ENCODE measurements around the gene WDR83.

The WDR83 gene

GRCh38 chr19:12703046-12703445 lies 36.4 kb downstream of the WDR83 start:
- DNase-seq, result peak in 1 of 2 donors; percentile 18
- Histone ChIP-seq H2AK5ac (ENCODE audit: low read length) (no peak overlapping the region), H2BK5ac (ENCODE audit: low read depth, low read length, poor library complexity) (no peak overlapping the region), H4K12ac (ENCODE audit: low read depth, low read length) (no peak overlapping the region), H3K79me1 (ENCODE audit: low read length) (no peaks in the 10 kb centered on the region), H2BK120ac (ENCODE audit: insufficient read depth, low read length, poor library complexity) (no peak overlapping the region), H3K79me2 (ENCODE audit: control insufficient read depth, insufficient read depth, low read length, poor library complexity) (no peaks in the 10 kb centered on the region), H2AFZ (ENCODE audit: insufficient read depth, low read length, poor library complexity) (no peak overlapping the region), H3K23ac (ENCODE audit: low read length) (no peak overlapping the region), H3K36me3 (ENCODE audit: control insufficient read depth in 1 of 2, insufficient read depth in 2 of 2, low read length in 2 of 2) (peaks cover 76 to 84% of the 10 kb centered on the region in 2 experiments), H3K14ac (ENCODE audit: low read length) (no peak overlapping the region), H3K27ac (ENCODE audit: low read depth, low read length) (no peak overlapping the region), H3K9me3 (ENCODE audit: insufficient read depth, low read depth, low read length) (no peaks in the 10 kb centered on the region), H2BK12ac (ENCODE audit: low read length) (no peak overlapping the region), H3K4ac (ENCODE audit: low read depth, low read length) (no peak overlapping the region), H3K18ac (ENCODE audit: low read length) (peak overlapping the region; percentile 46), H3K4me1 (ENCODE audit: control insufficient read depth in 1 of 2, insufficient read depth in 2 of 2, low read length in 2 of 2) (no peaks in the 10 kb centered on the region), H3K9ac (ENCODE audit: low read length) (no peak overlapping the region), H3K4me3 (ENCODE audit: low read depth, low read length) (no peak overlapping the region), H3K4me2 (ENCODE audit: low read length) (no peak overlapping the region), H4K91ac (ENCODE audit: low read depth, low read length) (no peak overlapping the region), H4K8ac (ENCODE audit: low read depth, low read length) (no peak overlapping the region), H3K27me3 (ENCODE audit: insufficient read depth, low read length) (no peaks in the 10 kb centered on the region)
- WGBS (ENCODE audit: extremely low coverage, insufficient coverage, insufficient read length), result no CpG with 5 or more reads among the region's 9 CpGs

GRCh38 chr19:12705169-12705568 lies 38.6 kb downstream of the WDR83 start:
- Histone ChIP-seq H4K91ac (ENCODE audit: low read depth, low read length) (no peak overlapping the region), H2AFZ (ENCODE audit: insufficient read depth, low read length, poor library complexity) (no peak overlapping the region), H3K27me3 (ENCODE audit: insufficient read depth, low read length) (no peaks in the 10 kb centered on the region), H3K36me3 (ENCODE audit: control insufficient read depth in 1 of 2, insufficient read depth in 2 of 2, low read length in 2 of 2) (peaks cover 81 to 85% of the 10 kb centered on the region in 2 experiments), H3K9ac (ENCODE audit: low read length) (no peak overlapping the region), H2BK12ac (ENCODE audit: low read length) (no peak overlapping the region), H3K79me1 (ENCODE audit: low read length) (no peaks in the 10 kb centered on the region), H3K4me3 (ENCODE audit: low read depth, low read length) (no peak overlapping the region), H3K79me2 (ENCODE audit: control insufficient read depth, insufficient read depth, low read length, poor library complexity) (no peaks in the 10 kb centered on the region), H3K14ac (ENCODE audit: low read length) (no peak overlapping the region), H3K4ac (ENCODE audit: low read depth, low read length) (no peak overlapping the region), H3K4me1 (ENCODE audit: control insufficient read depth in 1 of 2, insufficient read depth in 2 of 2, low read length in 2 of 2) (no peaks in the 10 kb centered on the region), H2BK5ac (ENCODE audit: low read depth, low read length, poor library complexity) (no peak overlapping the region), H4K8ac (ENCODE audit: low read depth, low read length) (no peak overlapping the region), H3K23ac (ENCODE audit: low read length) (no peak overlapping the region), H4K12ac (ENCODE audit: low read depth, low read length) (no peak overlapping the region), H3K9me3 (ENCODE audit: insufficient read depth, low read depth, low read length) (no peaks in the 10 kb centered on the region), H3K4me2 (ENCODE audit: low read length) (no peak overlapping the region), H3K27ac (ENCODE audit: low read depth, low read length) (no peak overlapping the region), H3K18ac (ENCODE audit: low read length) (no peak overlapping the region), H2BK120ac (ENCODE audit: insufficient read depth, low read length, poor library complexity) (no peak overlapping the region), H2AK5ac (ENCODE audit: low read length) (no peak overlapping the region)
- no CpG with 5 or more reads among the region's 13 CpGs for WGBS (ENCODE audit: extremely low coverage, insufficient coverage, insufficient read length)
- DNase-seq, result no peak

- Histone ChIP-seq H3K4me2 (ENCODE audit: low read length) (no peak overlapping the region), H4K8ac (ENCODE audit: low read depth, low read length) (no peak overlapping the region), H4K12ac (ENCODE audit: low read depth, low read length) (no peak overlapping the region), H2AK5ac (ENCODE audit: low read length) (no peak overlapping the region), H3K14ac (ENCODE audit: low read length) (no peak overlapping the region), H3K9me3 (ENCODE audit: insufficient read depth, low read depth, low read length) (no peaks in the 10 kb centered on the region), H4K91ac (ENCODE audit: low read depth, low read length) (no peak overlapping the region), H3K79me1 (ENCODE audit: low read length) (no peaks in the 10 kb centered on the region), H3K23ac (ENCODE audit: low read length) (no peak overlapping the region), H3K27ac (ENCODE audit: low read depth, low read length) (no peak overlapping the region), H2BK5ac (ENCODE audit: low read depth, low read length, poor library complexity) (no peak overlapping the region), H3K18ac (ENCODE audit: low read length) (no peak overlapping the region), H3K4me1 (ENCODE audit: control insufficient read depth in 1 of 2, insufficient read depth in 2 of 2, low read length in 2 of 2) (no peaks in the 10 kb centered on the region), H3K79me2 (ENCODE audit: control insufficient read depth, insufficient read depth, low read length, poor library complexity) (no peaks in the 10 kb centered on the region), H2BK12ac (ENCODE audit: low read length) (no peak overlapping the region), H2BK120ac (ENCODE audit: insufficient read depth, low read length, poor library complexity) (no peak overlapping the region), H3K36me3 (ENCODE audit: control insufficient read depth in 1 of 2, insufficient read depth in 2 of 2, low read length in 2 of 2) (peaks cover 81 to 84% of the 10 kb centered on the region in 2 experiments), H3K27me3 (ENCODE audit: insufficient read depth, low read length) (no peaks in the 10 kb centered on the region), H2AFZ (ENCODE audit: insufficient read depth, low read length, poor library complexity) (no peak overlapping the region), H3K9ac (ENCODE audit: low read length) (no peak overlapping the region), H3K4me3 (ENCODE audit: low read depth, low read length) (no peak overlapping the region), H3K4ac (ENCODE audit: low read depth, low read length) (no peak overlapping the region)
- no CpG with 5 or more reads among the region's 29 CpGs for WGBS (ENCODE audit: extremely low coverage, insufficient coverage, insufficient read length)
- no peak for DNase-seq
Measured at GRCh38 chr19:12705654-12706331, 39.2 kb downstream of the WDR83 start.

- Histone ChIP-seq H3K4me1 (ENCODE audit: control insufficient read depth in 1 of 2, insufficient read depth in 2 of 2, low read length in 2 of 2) (no peaks in the 10 kb centered on the region), H3K79me1 (ENCODE audit: low read length) (no peaks in the 10 kb centered on the region)
- WGBS (ENCODE audit: extremely low coverage, insufficient coverage, insufficient read length), result no CpG with 5 or more reads among the region's 13 CpGs
Measured at GRCh38 chr19:12706332-12706718, 39.7 kb downstream of the WDR83 start.

More at GRCh38 chr19:12706332-12706718, 39.7 kb downstream of the WDR83 start:
- Histone ChIP-seq H3K4ac (ENCODE audit: low read depth, low read length) (no peak overlapping the region), H3K4me2 (ENCODE audit: low read length) (no peak overlapping the region), H2AFZ (ENCODE audit: insufficient read depth, low read length, poor library complexity) (no peak overlapping the region), H2BK5ac (ENCODE audit: low read depth, low read length, poor library complexity) (no peak overlapping the region), H4K12ac (ENCODE audit: low read depth, low read length) (no peak overlapping the region), H2BK120ac (ENCODE audit: insufficient read depth, low read length, poor library complexity) (no peak overlapping the region), H3K18ac (ENCODE audit: low read length) (no peak overlapping the region), H3K27me3 (ENCODE audit: insufficient read depth, low read length) (no peaks in the 10 kb centered on the region), H3K79me2 (ENCODE audit: control insufficient read depth, insufficient read depth, low read length, poor library complexity) (no peaks in the 10 kb centered on the region), H3K36me3 (ENCODE audit: control insufficient read depth in 1 of 2, insufficient read depth in 2 of 2, low read length in 2 of 2) (peaks cover 80 to 83% of the 10 kb centered on the region in 2 experiments), H2AK5ac (ENCODE audit: low read length) (no peak overlapping the region), H3K23ac (ENCODE audit: low read length) (no peak overlapping the region), H2BK12ac (ENCODE audit: low read length) (no peak overlapping the region), H4K8ac (ENCODE audit: low read depth, low read length) (no peak overlapping the region), H3K14ac (ENCODE audit: low read length) (no peak overlapping the region), H4K91ac (ENCODE audit: low read depth, low read length) (no peak overlapping the region), H3K9me3 (ENCODE audit: insufficient read depth, low read depth, low read length) (no peaks in the 10 kb centered on the region), H3K27ac (ENCODE audit: low read depth, low read length) (no peak overlapping the region), H3K4me3 (ENCODE audit: low read depth, low read length) (no peak overlapping the region), H3K9ac (ENCODE audit: low read length) (no peak overlapping the region)
- no peak for DNase-seq

Data from trophoblast cell (in vitro differentiated cells and primary cell).